AG08396 (cell line): Measurements from ENCODE around the gene KIRREL3.

Experiments
- DNase-seq: peaks from one replicate; pipeline ENCODE4 v3.0.0; 2012; ENCODE audit warnings: low spot score, mixed read lengths

KIRREL3 gene

GRCh38 chr11:126443120-126443519 is 557.5 kb downstream of the KIRREL3 start:
- no peak for DNase-seq

DNA sequence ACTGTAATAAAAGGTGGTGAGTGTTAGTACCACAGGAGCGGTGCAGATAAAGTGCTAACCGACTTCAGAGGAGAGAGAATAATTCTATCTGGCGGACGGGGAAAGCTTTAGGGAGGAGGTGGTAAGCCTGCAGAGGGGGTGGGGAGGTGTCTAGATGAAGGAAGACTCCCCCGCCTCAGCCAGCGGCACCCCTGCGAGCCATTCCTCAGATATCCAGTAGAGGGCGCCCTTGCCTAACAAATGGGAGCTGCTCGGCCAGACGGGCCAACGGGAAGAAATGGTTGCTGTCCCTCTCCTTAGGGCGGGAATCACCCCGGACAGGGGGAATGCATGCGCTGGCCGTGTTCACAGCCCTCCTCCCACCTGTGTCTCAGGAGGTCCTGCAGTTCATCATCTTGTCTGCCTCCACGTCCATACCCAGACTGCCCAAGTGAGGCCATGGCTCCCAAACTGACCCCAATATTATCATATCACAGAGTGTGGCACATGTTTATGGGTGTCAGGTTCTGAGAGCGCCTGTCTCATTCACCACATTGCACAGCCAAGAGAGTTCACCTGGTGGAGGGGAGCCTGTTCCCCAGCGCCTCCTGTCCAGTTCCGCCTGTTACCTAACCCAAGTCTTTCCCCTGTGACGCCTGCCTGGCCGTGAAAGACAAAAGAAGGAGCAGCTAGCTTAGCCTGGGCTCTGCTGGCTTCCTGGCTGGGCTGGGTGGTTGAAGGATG is 559.6 kb downstream of the KIRREL3 start:
- DNase-seq, result peak; percentile 94

GRCh38 chr11:126440276-126440675 is 560.3 kb downstream of the KIRREL3 start:
- no peak for DNase-seq

DNA sequence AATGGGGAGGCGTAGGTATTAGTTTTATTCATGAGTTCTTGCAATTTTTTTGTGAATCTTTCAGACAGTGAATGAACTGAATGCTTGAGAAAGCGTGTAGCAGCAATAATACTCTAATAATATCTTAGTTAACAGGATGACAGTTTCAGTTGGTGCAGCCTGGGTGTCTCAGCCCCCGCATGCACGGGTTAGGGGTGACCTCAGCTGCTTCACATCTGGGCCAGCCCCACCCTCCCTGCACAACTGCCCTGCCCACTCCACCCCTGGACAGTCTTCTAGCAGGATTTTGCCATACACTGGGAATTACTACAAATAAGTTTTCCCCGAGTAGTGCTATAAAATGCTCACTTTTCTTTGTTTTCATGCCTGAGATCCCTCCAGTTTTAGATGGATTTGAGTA is 561.9 kb downstream of the KIRREL3 start:
- DNase-seq, result no peak

DNA sequence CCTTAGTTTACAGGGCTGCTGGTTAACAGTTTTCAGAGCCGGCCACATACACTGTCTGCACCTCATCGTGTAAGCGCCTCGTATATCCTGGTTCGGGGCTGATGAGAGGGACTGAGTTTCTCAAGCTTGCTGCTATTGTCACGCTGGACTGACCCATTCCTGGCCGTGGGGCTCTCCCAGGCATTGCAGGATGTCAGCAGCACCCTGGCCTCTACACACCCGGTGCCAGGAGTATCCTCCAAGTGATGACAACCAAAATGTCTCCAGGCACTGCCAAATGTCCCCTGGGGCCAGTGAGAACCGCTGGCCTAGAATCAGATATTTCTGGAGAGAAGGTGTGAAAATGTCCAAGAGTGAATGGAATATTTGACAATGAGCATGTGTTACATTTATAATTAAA is 562.3 kb downstream of the KIRREL3 start:
- DNase-seq, result no peak

- DNase-seq, result no peak
Measured at GRCh38 chr11:126437731-126438130, 562.8 kb downstream of the KIRREL3 start.

DNA sequence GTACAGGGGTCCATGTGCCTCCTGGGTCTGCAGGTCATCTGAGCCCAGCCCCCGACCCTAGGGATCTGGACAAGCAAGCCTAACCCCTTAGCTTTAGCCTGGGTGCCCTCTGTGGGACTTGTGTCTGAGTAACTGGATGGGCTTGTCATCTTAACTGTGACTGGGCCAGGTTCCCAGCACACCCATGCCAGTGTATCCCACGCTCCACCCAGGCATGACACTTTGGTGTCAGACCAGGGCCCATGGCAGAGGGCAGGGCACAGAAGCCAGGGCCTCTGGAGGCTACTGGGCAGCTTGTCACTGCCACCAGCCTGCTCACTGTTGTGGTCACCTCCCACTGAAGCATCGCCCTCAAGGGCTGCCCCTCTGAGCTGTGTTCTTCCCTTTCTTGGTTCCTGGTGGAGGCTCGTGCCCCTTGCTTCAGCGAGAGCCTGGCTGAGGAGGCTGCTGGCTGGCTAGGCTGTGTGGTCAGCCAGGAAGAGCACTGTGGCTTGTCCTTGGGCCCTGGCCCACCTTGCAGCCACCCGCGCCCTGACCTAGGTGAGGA is 564.3 kb downstream of the KIRREL3 start:
- no peak for DNase-seq

- no peak for DNase-seq
Measured at GRCh38 chr11:126434950-126435335, 565.6 kb downstream of the KIRREL3 start.

DNA sequence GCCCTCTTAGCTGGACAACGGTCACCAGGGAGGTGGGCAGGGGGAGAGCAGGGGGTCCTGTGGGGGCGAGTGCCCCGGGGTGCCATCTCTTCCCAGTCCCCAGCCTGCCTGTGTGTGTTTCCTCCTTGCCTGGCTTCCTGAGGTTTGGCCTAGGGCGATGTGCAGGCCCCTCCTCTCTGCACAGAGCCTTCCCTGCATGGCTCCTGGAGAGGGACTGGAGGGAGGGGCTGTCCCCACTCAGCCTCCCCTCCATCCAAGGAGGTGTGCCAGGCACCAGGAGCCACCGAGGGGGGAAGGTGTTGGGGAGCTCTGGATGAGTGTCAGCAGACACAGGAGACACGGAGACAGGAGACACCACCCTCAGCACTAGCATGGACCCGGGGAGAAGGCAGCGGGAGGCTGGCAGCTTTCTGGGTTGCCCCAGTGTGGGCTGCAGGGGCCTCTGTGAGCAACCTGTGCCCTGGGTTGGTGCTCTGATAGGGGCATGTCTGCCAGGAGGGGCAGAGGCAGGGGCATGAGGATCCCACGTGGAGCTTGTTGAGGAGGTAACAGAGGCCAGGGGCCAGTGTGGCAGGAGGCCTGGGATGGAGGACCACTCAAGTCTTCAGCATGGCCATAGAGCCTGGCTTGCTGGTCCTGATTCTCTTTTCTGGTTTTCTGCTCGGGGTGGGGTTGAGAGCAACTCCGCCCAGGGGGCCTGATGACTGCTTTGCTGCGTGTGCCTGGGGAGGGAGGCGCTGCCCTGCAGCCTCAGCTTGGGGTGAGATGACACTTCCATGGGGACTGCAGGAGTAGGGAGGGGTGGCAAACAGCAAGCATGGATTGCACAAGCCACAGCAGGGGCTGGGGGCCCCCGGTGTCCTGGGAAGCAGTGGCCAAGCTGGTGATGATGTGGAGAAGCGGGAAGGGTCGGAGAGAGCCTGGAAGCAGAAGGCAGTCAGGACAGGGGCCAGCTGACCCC is 566.3 kb downstream of the KIRREL3 start:
- DNase-seq, result no peak

- no peak for DNase-seq
Measured at GRCh38 chr11:126433244-126433846, 567.2 kb downstream of the KIRREL3 start.

GRCh38 chr11:126432525-126432924 is 568.0 kb downstream of the KIRREL3 start:
- DNase-seq, result no peak

DNA sequence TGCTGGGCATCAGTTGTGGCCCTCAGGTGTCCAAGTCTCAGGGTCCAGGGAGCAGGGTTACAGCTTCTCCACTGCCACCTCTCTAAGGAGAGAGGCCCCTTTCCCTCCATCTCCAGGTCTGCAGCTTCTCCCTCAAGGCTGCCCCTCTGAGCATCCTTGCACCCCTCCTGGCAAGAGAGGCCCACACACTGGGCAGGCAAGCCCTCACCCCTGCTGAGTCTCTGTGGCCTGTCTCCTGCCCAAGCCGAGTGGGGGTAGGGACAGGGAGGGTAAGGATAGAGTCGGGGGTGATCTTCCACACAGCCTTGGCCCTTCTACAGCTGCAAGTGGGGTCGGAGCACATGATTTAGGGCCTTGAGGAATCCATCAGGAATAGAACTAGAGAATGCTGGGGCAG is 568.5 kb downstream of the KIRREL3 start:
- no peak for DNase-seq

DNA sequence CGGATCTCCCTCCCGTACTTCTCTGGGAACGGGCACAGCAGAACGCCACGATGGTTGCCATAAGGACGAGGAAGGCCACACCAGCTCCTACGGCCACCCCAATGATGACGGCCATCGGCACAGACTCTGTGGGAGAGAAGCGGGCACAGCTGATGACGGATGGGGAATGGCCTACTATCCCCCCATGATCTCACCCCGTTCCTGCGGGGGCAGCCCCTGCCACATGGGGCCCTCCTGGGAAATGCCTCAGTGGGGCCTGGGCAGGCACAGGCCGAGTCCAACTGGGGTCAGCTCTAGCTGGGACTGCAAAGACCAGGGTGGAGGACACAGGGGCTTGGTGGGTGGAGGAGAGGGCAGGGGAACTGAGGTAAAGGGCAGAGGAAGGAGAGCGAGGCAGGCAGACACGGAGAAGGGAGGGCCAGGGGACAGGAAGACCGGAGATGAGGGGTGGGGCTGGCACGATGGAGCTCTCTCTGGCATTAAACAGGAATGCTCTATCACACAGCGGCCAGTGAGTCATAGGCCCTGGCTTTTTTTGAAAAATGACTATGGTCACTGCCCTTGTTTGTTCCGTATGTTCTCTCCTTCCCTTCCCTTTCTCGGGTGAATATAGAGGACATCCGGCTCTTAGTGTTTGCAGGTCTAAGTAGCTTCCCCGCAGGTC is 569.0 kb downstream of the KIRREL3 start:
- DNase-seq, result peak; percentile 93

- no peak for DNase-seq
Measured at GRCh38 chr11:126430581-126431335, 569.8 kb downstream of the KIRREL3 start.

- DNase-seq, result no peak
Measured at GRCh38 chr11:126426820-126427749, 573.5 kb downstream of the KIRREL3 start.

- DNase-seq, result no peak
Measured at GRCh38 chr11:126426106-126426505, 574.5 kb downstream of the KIRREL3 start.

DNA sequence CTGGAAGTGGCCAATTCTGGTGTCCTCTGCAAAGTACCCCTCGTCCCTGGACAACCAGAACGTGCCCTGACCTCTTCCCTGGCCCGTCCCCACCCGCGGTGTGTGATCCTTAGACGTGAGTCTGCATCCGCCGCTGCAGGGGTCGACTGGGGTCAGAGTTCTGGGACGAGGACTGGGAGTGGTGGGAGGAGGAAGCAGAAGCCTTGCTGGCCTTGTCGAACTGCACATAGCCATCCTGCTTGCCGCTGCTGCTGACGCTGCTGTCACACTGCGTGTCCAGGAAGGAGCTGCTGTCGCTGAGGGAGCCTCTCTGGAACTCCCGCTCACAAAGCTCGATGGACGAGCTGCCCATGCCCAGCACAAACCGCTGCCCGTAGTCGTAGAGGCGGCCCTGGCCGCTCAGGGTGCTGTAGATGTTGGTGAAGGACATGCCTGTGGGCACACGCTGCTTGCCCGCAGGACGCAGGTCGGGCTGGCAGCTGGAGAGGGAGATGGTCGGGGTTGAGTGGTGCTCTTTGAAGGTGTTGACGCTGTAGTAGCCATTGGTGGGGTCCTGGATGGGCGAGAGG is 576.0 kb downstream of the KIRREL3 start:
- no peak for DNase-seq

GRCh38 chr11:126423743-126424142 is 576.8 kb downstream of the KIRREL3 start:
- no peak for DNase-seq

DNA sequence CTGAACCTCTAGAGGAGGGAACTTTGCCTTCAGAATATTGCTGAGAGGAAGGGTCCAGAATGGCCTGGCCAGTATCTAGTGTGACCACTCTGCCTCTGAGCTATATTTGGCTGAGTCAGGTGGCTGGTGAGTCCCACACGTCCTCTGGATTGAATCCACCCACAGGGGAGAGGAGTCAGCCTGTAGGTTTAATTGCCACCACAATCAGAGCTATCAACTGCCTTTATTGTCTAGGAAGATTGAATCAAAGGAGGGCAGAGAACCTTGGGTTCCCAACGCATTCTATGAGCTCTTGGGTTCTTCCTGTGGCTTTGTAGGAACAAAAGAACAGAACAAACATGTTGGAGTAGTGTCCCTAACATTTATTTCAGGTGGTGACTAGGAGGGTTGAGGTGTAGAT is 577.4 kb downstream of the KIRREL3 start:
- DNase-seq, result no peak

- DNase-seq, result no peak
Measured at GRCh38 chr11:126422446-126422845, 578.1 kb downstream of the KIRREL3 start.
